HG03439 (cell line): Measurements from ENCODE around the gene PAFAH2.
"Not testable (repeated sequence)": the region's sequence is repeated elsewhere in the genome, so short reads cannot be mapped to it uniquely, and the experiment has no call there.

Source experiments
- ATAC-seq: cut with Tn5 transposase; IDR thresholded peaks from one replicate; pipeline ENCODE4 v1.9.1; 2021; ENCODE audit warnings: mild to moderate bottlenecking, moderate library complexity; ENCODE audit not compliant: unreplicated experiment

Gene PAFAH2

GRCh38 chr1:25989440-25990234 is 8.2 kb downstream of the PAFAH2 start:
- no peak for ATAC-seq

DNA sequence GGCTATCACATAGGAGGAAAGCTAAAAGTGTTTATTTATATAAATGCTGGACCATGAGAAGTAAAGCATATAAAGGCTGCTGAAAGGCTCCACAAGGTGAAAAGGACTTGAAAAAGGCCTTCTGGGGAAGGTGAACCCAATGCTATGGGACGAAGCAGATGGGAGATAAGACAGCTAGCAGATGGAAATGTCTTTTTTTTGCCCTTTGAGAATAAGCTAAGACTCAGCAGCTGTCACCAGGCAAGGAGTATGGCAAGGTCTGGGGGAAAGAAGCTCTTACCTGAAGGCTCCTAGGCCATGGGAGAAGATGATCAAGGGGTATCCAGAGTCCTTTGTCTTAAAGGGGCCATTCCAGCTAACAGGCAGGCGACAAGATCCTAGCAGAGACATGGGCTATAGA is 9.9 kb downstream of the PAFAH2 start:
- ATAC-seq = no peak

- ATAC-seq = not testable (repeated sequence)
These were observed 11.1 kb downstream of the PAFAH2 start for GRCh38 chr1:25986773-25987172.

DNA sequence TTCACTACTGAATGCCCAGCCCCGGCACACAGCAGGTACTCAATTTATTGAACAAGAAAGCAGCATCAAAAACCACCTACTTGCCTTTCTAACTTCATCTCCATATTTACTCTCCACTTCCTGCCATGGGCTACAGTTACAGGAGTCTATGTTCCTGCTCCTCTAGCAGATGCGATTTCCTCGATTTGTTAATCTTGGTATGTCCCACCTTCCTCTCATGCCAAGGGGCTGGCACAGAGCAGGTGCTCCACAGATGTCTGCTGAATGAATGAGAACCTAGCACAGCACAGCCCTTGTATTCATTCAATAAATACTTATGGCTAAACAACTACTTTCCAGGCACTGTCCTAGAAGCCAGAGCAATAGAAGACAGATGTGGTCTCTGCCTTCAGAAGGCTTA is 12.2 kb downstream of the PAFAH2 start:
- no peak for ATAC-seq

GRCh38 chr1:25985171-25985570 is 12.7 kb downstream of the PAFAH2 start:
- no peak for ATAC-seq

GRCh38 chr1:25979210-25979609 is 18.7 kb downstream of the PAFAH2 start:
- ATAC-seq = no peak

- no peak for ATAC-seq
These were observed 19.5 kb downstream of the PAFAH2 start for GRCh38 chr1:25978403-25978802.

GRCh38 chr1:25977801-25978200 is 20.1 kb downstream of the PAFAH2 start:
- ATAC-seq = no peak

- ATAC-seq = no peak
These were observed 24.1 kb downstream of the PAFAH2 start for GRCh38 chr1:25973610-25974321.

DNA sequence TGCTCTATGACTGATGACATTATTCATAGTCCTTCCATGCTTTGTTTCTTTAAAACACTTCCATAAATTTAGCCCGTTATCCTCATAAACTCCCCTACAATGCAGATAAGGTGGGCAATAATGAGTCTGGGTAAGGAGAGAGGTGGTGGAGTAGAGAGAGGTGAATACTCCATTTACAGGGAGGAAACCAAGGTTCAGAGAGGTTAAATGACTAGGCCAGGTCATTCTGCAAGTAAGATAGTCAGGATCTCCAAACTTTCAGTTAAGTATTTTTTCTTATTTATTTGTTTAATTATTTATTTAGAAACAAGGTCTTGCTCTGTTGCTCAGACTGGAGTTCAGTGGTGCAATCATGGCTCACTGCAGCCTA is 26.1 kb downstream of the PAFAH2 start:
- ATAC-seq = no peak

GRCh38 chr1:25971066-25971810 is 26.6 kb downstream of the PAFAH2 start:
- ATAC-seq = no peak

- no peak for ATAC-seq
These were observed 30.6 kb downstream of the PAFAH2 start for GRCh38 chr1:25967308-25967707.

GRCh38 chr1:25959611-25960010 is 38.3 kb downstream of the PAFAH2 start:
- no peak for ATAC-seq

DNA sequence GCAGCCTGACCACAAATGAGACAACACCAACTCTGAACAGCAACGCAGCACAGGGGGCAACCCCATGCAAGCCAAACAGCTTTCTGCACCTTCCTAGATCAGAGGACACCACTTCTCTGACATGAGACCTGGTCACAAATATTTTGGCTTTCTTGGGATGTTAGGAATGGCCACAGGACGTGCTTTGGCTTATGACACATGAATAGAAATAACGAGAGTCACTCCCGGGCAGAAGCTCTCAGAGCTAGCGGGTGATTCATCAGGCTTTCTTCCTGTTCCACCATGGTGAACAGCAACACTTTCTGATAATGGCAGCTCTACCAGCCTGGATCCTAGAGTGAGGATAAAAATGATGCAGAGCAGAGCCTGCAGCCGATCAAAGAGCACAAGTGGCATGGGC is 39.4 kb downstream of the PAFAH2 start:
- ATAC-seq = no peak

GRCh38 chr1:25955553-25955952 is 42.3 kb downstream of the PAFAH2 start:
- no peak for ATAC-seq

DNA sequence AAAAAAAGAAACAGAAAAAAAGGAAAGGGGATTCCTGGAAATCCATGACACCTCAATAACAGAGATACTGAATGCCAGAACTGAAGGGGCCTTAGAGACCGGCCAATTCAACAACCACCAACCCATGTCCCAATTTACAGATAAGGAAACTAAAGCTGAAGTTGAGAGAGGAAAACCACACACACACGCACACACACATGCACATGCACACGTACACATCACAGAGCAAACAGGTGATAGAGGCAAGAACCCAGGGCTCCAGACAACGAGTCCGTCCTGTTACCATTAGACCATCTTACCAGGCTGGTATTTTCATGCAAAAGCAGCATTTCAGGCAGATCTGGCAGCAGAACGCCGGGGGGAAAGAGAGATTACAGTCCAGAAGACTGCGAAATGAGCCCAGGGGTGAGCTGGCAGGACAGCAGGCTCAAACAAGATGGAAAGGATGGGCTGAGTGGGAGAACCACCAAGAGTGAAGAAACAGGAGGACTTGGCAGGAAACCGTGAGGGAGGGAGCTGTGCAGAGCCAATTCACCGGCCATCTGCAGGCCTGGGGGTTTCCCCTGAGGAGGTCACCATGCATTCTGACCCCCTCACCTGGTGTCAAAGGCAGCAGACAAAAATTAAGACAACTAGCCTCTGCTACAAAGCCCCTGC is 43.5 kb downstream of the PAFAH2 start:
- ATAC-seq = no peak

DNA sequence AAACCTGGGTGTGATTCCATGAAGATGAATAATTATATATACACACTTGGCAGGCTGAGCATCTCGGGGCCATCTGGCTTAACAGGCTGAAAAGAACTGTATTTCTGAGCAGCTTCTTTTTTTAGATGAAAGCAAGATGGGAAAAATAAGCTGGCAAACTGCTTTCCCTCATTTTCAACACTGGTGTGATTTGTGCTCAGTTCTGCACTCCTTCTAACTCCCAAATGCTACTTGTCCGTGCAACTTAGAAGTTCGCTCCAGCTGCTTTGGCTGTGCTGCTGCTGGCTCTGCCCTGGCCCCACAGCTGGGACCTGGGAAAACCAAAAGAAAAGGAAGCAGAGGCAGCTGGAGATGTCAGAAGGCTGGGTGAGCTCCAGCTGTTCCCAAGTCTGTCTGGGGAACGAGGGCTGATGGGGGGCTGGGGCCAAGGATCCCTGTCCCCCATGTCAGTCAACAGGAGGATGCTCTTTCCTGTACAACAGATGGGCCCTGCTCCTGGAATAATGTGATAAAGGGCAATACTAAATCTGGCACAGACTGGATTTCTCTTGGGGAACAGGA is 44.9 kb downstream of the PAFAH2 start:
- no peak for ATAC-seq

GRCh38 chr1:25948641-25949040 is 49.2 kb downstream of the PAFAH2 start:
- ATAC-seq = no peak

- no peak for ATAC-seq
These were observed 50.8 kb downstream of the PAFAH2 start for GRCh38 chr1:25947027-25947426.

- no peak for ATAC-seq
These were observed 52.1 kb downstream of the PAFAH2 start for GRCh38 chr1:25945761-25946160.

- ATAC-seq = no peak
These were observed 52.9 kb downstream of the PAFAH2 start for GRCh38 chr1:25944986-25945385.
